BJ (cell line): ENCODE measurements around the gene DIP2B. TPM values are rescaled to one million over a fixed set of nuclear protein-coding genes. Genes with fewer than 3 reads are reported as not detected.
A peak's percentile ranks its signal among the peaks of the same experiment; 100 is the strongest.

Experiments
- CTCF ChIA-PET: fragments of 350-600 bp; formaldehyde crosslinking; extraction: SDS; loops from one replicate; lab custom pipeline; 2021; ENCODE audit warnings: antibody characterized with exemption, inconsistent platforms; lab: Yijun Ruan, JAX
- POLR2A ChIA-PET: fragments of 300-600 bp; sonication (Branson Sonifier 250); formaldehyde crosslinking; extraction: SDS; loops from one replicate; lab custom pipeline; 2021; ENCODE audit warnings: antibody characterized with exemption; lab: Charles Lee
- DNase-seq: peaks from one replicate; pipeline ENCODE4 v3.0.0-alpha.2; 2011; ENCODE audit warnings: low read depth
- H3K27me3 ChIP-seq: 2 replicates; pipeline ENCODE4 v1.6.0; 2011; ENCODE audit warnings: low read length; ENCODE audit not compliant: control insufficient read depth, insufficient read depth
- H3K36me3 ChIP-seq: 2 replicates; pipeline ENCODE4 v1.5.1; 2011; ENCODE audit warnings: low read length; ENCODE audit not compliant: control insufficient read depth, insufficient read depth
- H3K4me3 ChIP-seq: 2 replicates; pipeline ENCODE4 v1.5.1; 2011; ENCODE audit warnings: low read depth, mild to moderate bottlenecking, control low read depth, low read length
- CTCF ChIP-seq: IDR thresholded peaks from 2 replicates; pipeline ENCODE4 v1.5.1; 2011; ENCODE audit warnings: low read depth, mild to moderate bottlenecking, control low read depth, inconsistent platforms, low read length, moderate library complexity; ENCODE audit not compliant: insufficient read depth
- polyA plus RNA-seq: library from polyadenylated mRNA; depleted of rRNA; stranded (reverse); fragments of >200 nt; gene quantifications from 2 replicates; pipeline ENCODE4 v1.2.3, GENCODE V29; 2011

Gene DIP2B
- polyA plus RNA-seq, 1 experiment: 13.2 TPM

- ChIA-PET POLR2A (no interaction called here), CTCF (no interaction called here)
Observed at GRCh38 chr12:50618864-50619609, 114.3 kb downstream of the DIP2B start.

GRCh38 chr12:50619610-50619958 is 114.8 kb downstream of the DIP2B start:
- TF ChIP-seq CTCF: no peak
- POLR2A ChIA-PET: no interaction called here
- no peaks in the 10 kb centered on the region for H3K36me3 ChIP-seq
- no peak overlapping the region for H3K4me3 ChIP-seq
- no peaks in the 10 kb centered on the region for H3K27me3 ChIP-seq
- CTCF ChIA-PET: interaction anchor here (1.3 to 1.9 kb wide), 2 partner anchors 19 to 111 kb away, joined by 6 read pairs; no protein-coding TSS in a partner anchor
- no peak for DNase-seq

More at GRCh38 chr12:50618864-50619609, 114.3 kb downstream of the DIP2B start:
- Histone ChIP-seq H3K27me3 (no peaks in the 10 kb centered on the region), H3K36me3 (no peaks in the 10 kb centered on the region), H3K4me3 (no peak overlapping the region)
- no peak for TF ChIP-seq CTCF
- DNase-seq: no peak

- no peak overlapping the region for H3K4me3 ChIP-seq
- peak; percentile 28; the same call in 1 of the 2 replicates for TF ChIP-seq CTCF
- no peaks in the 10 kb centered on the region for H3K36me3 ChIP-seq
- CTCF ChIA-PET: interaction anchor here (0.5 to 2.5 kb wide), 6 partner anchors 18 to 565 kb away, joined by 4 to 12 read pairs (median 5); partner anchors contain the start of gene DIP2B
- DNase-seq: peak; percentile 73
- POLR2A ChIA-PET: interaction anchor here (0.5 to 0.6 kb wide), 3 partner anchors 10 to 311 kb away, joined by 3 to 10 read pairs (median 4); no protein-coding TSS in a partner anchor
- H3K27me3 ChIP-seq: no peaks in the 10 kb centered on the region
Observed at GRCh38 chr12:50620109-50620977, 115.6 kb downstream of the DIP2B start.

- Histone ChIP-seq H3K36me3 (no peaks in the 10 kb centered on the region), H3K27me3 (no peaks in the 10 kb centered on the region), H3K4me3 (no peak overlapping the region)
- no peak for DNase-seq
- ChIA-PET POLR2A (interaction anchor here (0.5 to 0.6 kb wide), 3 partner anchors 9 to 310 kb away, joined by 3 to 10 read pairs (median 4); no protein-coding TSS in a partner anchor), CTCF (interaction anchor here (1.0 to 2.5 kb wide), 4 partner anchors 113 to 565 kb away, joined by 4 to 12 read pairs (median 5); partner anchors contain the start of gene DIP2B)
- no peak for TF ChIP-seq CTCF
Observed at GRCh38 chr12:50620978-50621360, 116.2 kb downstream of the DIP2B start.
